Mesenchymal stem cell (in vitro differentiated cells and primary cell): ENCODE measurements around the gene PNO1.
A peak's percentile ranks its signal among the peaks of the same experiment; 100 is the strongest.
"Not testable (repeated sequence)": the region's sequence is repeated elsewhere in the genome, so short reads cannot be mapped to it uniquely, and the experiment has no call there.

Experiments used
- DNase-seq: peaks from one replicate; pipeline ENCODE4 v3.0.0-alpha.2; 2013
- H2AFZ ChIP-seq: one replicate; pipeline ENCODE4 v1.6.1; 2013; ENCODE audit warnings: low read depth, mild to moderate bottlenecking, control low read depth, inconsistent platforms, low read length, moderate library complexity
- H2AK5ac ChIP-seq: 2 replicates; pipeline ENCODE4 v1.6.1; 2013; ENCODE audit warnings: low read length, moderate library complexity, mild to moderate bottlenecking, inconsistent platforms; ENCODE audit not compliant: severe bottlenecking
- H2BK120ac ChIP-seq: one replicate; pipeline ENCODE4 v1.6.1; 2013; ENCODE audit warnings: low read depth, mild to moderate bottlenecking, inconsistent platforms, low read length, moderate library complexity
- H2BK12ac ChIP-seq, 2 experiments: one replicate each; pipeline ENCODE4 v1.6.1; 2013; ENCODE audit warnings: inconsistent platforms in 2 of 2, low read length in 2 of 2, mild to moderate bottlenecking in 2 of 2, moderate library complexity in 2 of 2, control low read depth in 1 of 2
- H2BK15ac ChIP-seq: one replicate; pipeline ENCODE4 v1.6.1; 2013; ENCODE audit warnings: mild to moderate bottlenecking, low read depth, inconsistent platforms; ENCODE audit not compliant: poor library complexity, severe bottlenecking
- H2BK5ac ChIP-seq: 2 replicates; pipeline ENCODE4 v1.6.1; 2013; ENCODE audit warnings: low read depth, mild to moderate bottlenecking, low read length, control low read depth, inconsistent platforms; ENCODE audit not compliant: poor library complexity, severe bottlenecking
- H3K14ac ChIP-seq, 2 experiments: one replicate each; pipeline ENCODE4 v1.6.1; 2013; ENCODE audit warnings: inconsistent platforms in 2 of 2, low read length in 2 of 2, control low read depth in 1 of 2, mild to moderate bottlenecking in 1 of 2, moderate library complexity in 1 of 2
- H3K18ac ChIP-seq, 2 experiments: one replicate each; pipeline ENCODE4 v1.6.1; 2013; ENCODE audit warnings: inconsistent platforms in 2 of 2, low read length in 2 of 2, control low read depth in 1 of 2, low read depth in 1 of 2, mild to moderate bottlenecking in 1 of 2
- H3K23ac ChIP-seq, 2 experiments: one replicate each; pipeline ENCODE4 v1.6.1; 2013; ENCODE audit warnings: inconsistent platforms in 2 of 2, low read length in 2 of 2, mild to moderate bottlenecking in 2 of 2, moderate library complexity in 2 of 2, control low read depth in 1 of 2
- H3K27ac ChIP-seq: 2 replicates; pipeline ENCODE4 v1.5.1; 2013; ENCODE audit warnings: mild to moderate bottlenecking, moderate library complexity, low read length, control low read depth, inconsistent platforms; ENCODE audit not compliant: poor library complexity, severe bottlenecking
- H3K27me3 ChIP-seq, 2 experiments: 2 replicates each; pipeline versions ENCODE4 v1.6.1 to v1.7.0; 2013; ENCODE audit warnings: low read length in 2 of 2, mild to moderate bottlenecking in 2 of 2, moderate library complexity in 2 of 2, control low read depth in 1 of 2, inconsistent platforms in 1 of 2; ENCODE audit not compliant: control insufficient read depth in 1 of 2, insufficient read depth in 1 of 2
- H3K36me3 ChIP-seq, 2 experiments: 2 replicates each; pipeline versions ENCODE4 v1.6.1 to v1.7.0; 2013; ENCODE audit warnings: low read length in 2 of 2, control low read depth in 1 of 2, inconsistent platforms in 1 of 2, low read depth in 1 of 2, mild to moderate bottlenecking in 1 of 2; ENCODE audit not compliant: insufficient read depth in 2 of 2, control insufficient read depth in 1 of 2
- H3K4ac ChIP-seq, 2 experiments: one replicate each; pipeline ENCODE4 v1.6.1; 2013; ENCODE audit warnings: inconsistent platforms in 2 of 2, low read length in 2 of 2, mild to moderate bottlenecking in 2 of 2, moderate library complexity in 2 of 2, control low read depth in 1 of 2, low read depth in 1 of 2
- H3K4me1 ChIP-seq: 2 replicates; pipeline ENCODE4 v1.6.1; 2013; ENCODE audit warnings: low read depth, low read length, control low read depth; ENCODE audit not compliant: control insufficient read depth, insufficient read depth
- H3K4me2 ChIP-seq: 2 replicates; pipeline ENCODE4 v1.6.1; 2013; ENCODE audit warnings: low read length, mild to moderate bottlenecking, inconsistent platforms; ENCODE audit not compliant: poor library complexity, severe bottlenecking
- H3K4me3 ChIP-seq, 2 experiments: 2 replicates each; pipeline versions ENCODE4 v1.5.1 to v1.7.0; 2013; ENCODE audit warnings: low read length in 2 of 2, mild to moderate bottlenecking in 2 of 2, control low read depth in 1 of 2, low read depth in 1 of 2; ENCODE audit not compliant: insufficient read depth in 1 of 2
- H3K79me1 ChIP-seq: replicated peaks from 2 replicates; pipeline ENCODE4 v1.6.1; 2013; ENCODE audit warnings: mild to moderate bottlenecking, control low read depth, low read length, inconsistent platforms; ENCODE audit not compliant: poor library complexity, severe bottlenecking
- H3K9ac ChIP-seq: 2 replicates; pipeline ENCODE4 v1.7.0; 2013; ENCODE audit warnings: mild to moderate bottlenecking, low read length, moderate library complexity
- H3K9me3 ChIP-seq: 2 replicates; pipeline ENCODE4 v1.7.0; 2013; ENCODE audit warnings: mild to moderate bottlenecking, low read length; ENCODE audit not compliant: control insufficient read depth
- H4K8ac ChIP-seq: one replicate; pipeline ENCODE4 v1.6.1; 2013; ENCODE audit warnings: inconsistent platforms, mild to moderate bottlenecking, low read length, moderate library complexity
- H4K91ac ChIP-seq: one replicate; pipeline ENCODE4 v1.6.1; 2013; ENCODE audit warnings: mild to moderate bottlenecking, low read length, inconsistent platforms
- WGBS: methylation state at CpG from one replicate; pipeline ENCODE4 v1.1.7; 2013; ENCODE audit warnings: mixed read lengths; 5-methylcytosine and 5-hydroxymethylcytosine counted together

PNO1 gene

DNA sequence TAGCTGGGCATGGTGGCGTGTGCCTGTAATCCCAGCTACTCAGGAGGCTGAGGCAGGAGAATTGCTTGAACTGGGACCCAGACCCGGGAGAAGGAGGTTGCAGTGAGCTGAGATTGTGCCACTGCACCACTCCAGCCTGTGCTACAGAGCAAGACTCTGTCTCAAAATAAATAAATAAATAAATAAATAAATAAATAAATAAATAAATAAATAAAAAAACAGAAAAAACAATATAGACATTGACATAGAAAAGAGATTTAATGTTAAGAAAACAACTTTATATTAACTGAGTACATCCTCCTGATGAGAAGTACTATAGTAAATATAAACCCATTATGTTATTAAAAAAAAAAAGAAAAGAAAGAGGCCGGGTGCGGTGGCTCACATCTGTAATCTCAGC lies 39.8 kb upstream of the PNO1 start:
- H3K9me3 ChIP-seq, H4K8ac ChIP-seq, H3K4me1 ChIP-seq, H3K18ac ChIP-seq, H2BK15ac ChIP-seq, H3K4me2 ChIP-seq, H3K36me3 ChIP-seq, H2AK5ac ChIP-seq, H3K79me1 ChIP-seq, H2BK120ac ChIP-seq, H2BK5ac ChIP-seq, H2AFZ ChIP-seq, H3K4ac ChIP-seq, H3K9ac ChIP-seq, DNase-seq, H3K4me3 ChIP-seq, H2BK12ac ChIP-seq, H3K27ac ChIP-seq, H3K14ac ChIP-seq, H3K23ac ChIP-seq, H4K91ac ChIP-seq: not testable (repeated sequence)
- 86% methylated on average over 1 of the region's 4 CpGs for WGBS
- H3K27me3 ChIP-seq = peaks cover 0 to 13% of the 10 kb centered on the region in 2 experiments

DNA sequence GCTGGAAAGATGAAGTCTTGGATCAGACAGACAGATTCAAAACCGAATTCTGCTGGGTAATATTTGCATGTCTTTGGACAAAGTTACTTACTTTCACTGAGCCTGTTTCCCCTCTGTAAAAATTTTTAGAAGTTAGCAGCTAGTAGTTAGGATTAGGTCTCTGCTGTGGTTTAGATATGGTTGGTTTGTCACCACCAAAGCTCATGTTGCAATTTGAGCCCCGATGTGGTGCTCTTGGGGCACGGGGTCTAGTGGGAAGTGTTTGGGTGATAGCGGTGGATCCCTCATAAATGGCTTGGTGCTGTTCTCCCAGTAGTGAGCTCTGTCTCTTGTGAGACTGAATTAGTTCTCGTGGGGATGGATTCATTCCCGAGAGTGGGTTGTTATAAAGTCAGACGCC lies 38.9 kb upstream of the PNO1 start:
- Histone ChIP-seq H2BK12ac (no peak overlapping the region), H2BK120ac (no peak overlapping the region), H4K8ac (no peak overlapping the region), H3K4me1 (no peaks in the 10 kb centered on the region), H3K14ac (no peak overlapping the region), H3K4me2 (no peak overlapping the region), H3K23ac (no peak overlapping the region), H4K91ac (no peak overlapping the region), H3K18ac (no peak overlapping the region), H3K9ac (no peak overlapping the region), H2AFZ (no peak overlapping the region), H3K36me3 (no peaks in the 10 kb centered on the region), H3K27me3 (peaks cover 0 to 13% of the 10 kb centered on the region in 2 experiments), H2AK5ac (no peak overlapping the region), H2BK5ac (no peak overlapping the region), H3K9me3 (no peaks in the 10 kb centered on the region), H3K4me3 (no peak overlapping the region), H2BK15ac (no peak overlapping the region), H3K4ac (no peak overlapping the region), H3K27ac (no peak overlapping the region), H3K79me1 (no peaks in the 10 kb centered on the region)
- no peak for DNase-seq
- WGBS = 92% methylated on average over 7 of the region's 7 CpGs

DNA sequence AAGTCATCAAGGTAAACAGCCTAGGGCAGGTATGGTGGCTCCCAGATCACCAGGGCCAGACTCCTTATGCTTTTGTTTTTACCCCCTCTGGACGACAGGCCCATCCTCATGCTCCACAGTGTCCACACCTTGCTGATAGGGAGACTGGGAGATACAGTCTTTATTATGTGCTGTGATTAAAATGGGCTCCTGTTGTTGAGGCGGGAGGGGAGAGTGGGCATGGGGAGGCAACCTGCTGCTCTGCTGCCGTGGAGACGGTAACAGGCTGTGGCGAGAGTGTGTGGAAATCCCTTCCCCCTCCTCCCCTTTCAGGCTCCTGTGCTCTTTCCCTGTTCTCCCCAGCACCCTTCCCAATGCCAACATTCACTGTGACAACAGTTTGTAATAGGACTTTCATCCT lies 38.2 kb upstream of the PNO1 start:
- 81% methylated on average over 4 of the region's 5 CpGs for WGBS

DNA sequence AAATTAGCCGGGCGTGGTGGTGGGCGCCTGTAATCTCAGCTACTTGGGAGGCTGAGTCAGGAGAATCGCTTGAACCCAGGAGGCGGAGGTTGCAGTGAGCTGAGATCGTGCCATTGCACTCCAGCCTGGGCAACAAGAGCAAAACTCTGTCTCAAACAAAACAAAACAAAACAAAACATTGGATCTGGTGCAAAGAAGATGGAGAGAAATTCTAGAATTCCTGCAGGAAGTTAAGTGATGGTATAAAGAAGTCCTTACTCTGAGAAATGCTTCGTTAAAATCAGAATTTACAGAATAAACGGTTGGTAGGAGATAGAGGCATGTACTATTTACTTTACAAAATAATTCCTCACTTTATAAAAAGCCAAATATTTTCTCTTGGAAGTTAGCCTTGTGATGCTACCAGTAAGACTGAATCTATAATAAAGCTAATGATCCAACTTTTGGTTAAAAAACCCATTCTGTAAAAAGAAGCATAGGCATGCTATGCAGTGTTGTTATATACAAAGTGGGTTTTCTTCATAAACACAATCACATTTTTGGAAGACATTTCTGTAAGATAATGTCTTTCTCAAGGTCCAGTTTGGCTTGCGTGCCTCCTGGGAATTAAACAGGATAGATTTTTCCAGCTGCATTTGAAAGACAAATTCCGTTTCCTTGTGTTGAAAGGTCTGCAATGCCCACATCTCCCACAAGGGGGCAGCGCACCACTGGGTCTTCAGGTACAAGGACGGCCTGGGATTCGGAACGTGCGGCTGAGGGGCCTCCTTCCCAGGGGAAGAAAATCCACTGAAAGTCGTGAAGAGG lies 35.6 kb upstream of the PNO1 start:
- Histone ChIP-seq H2BK15ac (no peak overlapping the region), H3K9me3 (no peaks in the 10 kb centered on the region), H3K23ac (no peak overlapping the region)

More for the DNA sequence above, 38.2 kb upstream of the PNO1 start:
- Histone ChIP-seq H3K4me2 (no peak overlapping the region), H2AFZ (no peak overlapping the region), H3K36me3 (no peaks in the 10 kb centered on the region), H3K14ac (no peak overlapping the region), H3K27ac (no peak overlapping the region), H4K91ac (no peak overlapping the region), H3K79me1 (no peaks in the 10 kb centered on the region), H3K23ac (no peak overlapping the region), H3K4me3 (no peak overlapping the region), H2BK15ac (no peak overlapping the region), H2BK5ac (no peak overlapping the region), H3K18ac (no peak overlapping the region), H2AK5ac (no peak overlapping the region), H4K8ac (no peak overlapping the region), H3K9me3 (no peaks in the 10 kb centered on the region), H2BK120ac (no peak overlapping the region), H3K9ac (no peak overlapping the region), H2BK12ac (no peak overlapping the region), H3K4ac (no peak overlapping the region), H3K4me1 (no peaks in the 10 kb centered on the region), H3K27me3 (peaks cover 0 to 13% of the 10 kb centered on the region in 2 experiments)
- DNase-seq = no peak

More for the DNA sequence above, 35.6 kb upstream of the PNO1 start:
- no peak overlapping the region for H3K27ac ChIP-seq
- H2BK120ac ChIP-seq = no peak overlapping the region
- H3K4me1 ChIP-seq = no peaks in the 10 kb centered on the region
- 47% methylated on average over 13 of the region's 16 CpGs for WGBS
- H3K36me3 ChIP-seq = no peaks in the 10 kb centered on the region
- no peak overlapping the region for H2AFZ ChIP-seq
- peak overlapping the region; percentile 69 for H3K9ac ChIP-seq
- H3K4me2 ChIP-seq = peak overlapping the region; percentile 17
- no peaks in the 10 kb centered on the region for H3K79me1 ChIP-seq
- peak overlapping the region in 1 of 2 experiments; percentile 15 for H3K4me3 ChIP-seq
- no peak overlapping the region for H2AK5ac ChIP-seq
- no peak overlapping the region for H2BK12ac ChIP-seq
- no peak overlapping the region for H2BK5ac ChIP-seq
- H3K18ac ChIP-seq = no peak overlapping the region
- H3K14ac ChIP-seq = no peak overlapping the region
- peak; percentile 86 for DNase-seq
- peaks cover 0 to under 1% of the 10 kb centered on the region in 2 experiments for H3K27me3 ChIP-seq
- no peak overlapping the region for H4K8ac ChIP-seq
- H4K91ac ChIP-seq = no peak overlapping the region
- no peak overlapping the region for H3K4ac ChIP-seq
